NCI-H2107 (cell line): ENCODE results near the gene INSYN1.

Experiments
- DNase-seq: peaks from one replicate; lab custom pipeline; 2025; lab: John Stamatoyannopoulos, UW

Gene INSYN1

GRCh38 chr15:73777741-73778140 lies 24.6 kb upstream of the INSYN1 start:
- DNase-seq = no peak

- DNase-seq = no peak
Observed at GRCh38 chr15:73773428-73773827, 20.3 kb upstream of the INSYN1 start.

GRCh38 chr15:73771385-73772045 lies 18.4 kb upstream of the INSYN1 start:
- DNase-seq = no peak

GRCh38 chr15:73770050-73770449 lies 16.9 kb upstream of the INSYN1 start:
- no peak for DNase-seq

- no peak for DNase-seq
Observed at GRCh38 chr15:73767806-73768501, 14.8 kb upstream of the INSYN1 start.

- no peak for DNase-seq
Observed at GRCh38 chr15:73766598-73766997, 13.4 kb upstream of the INSYN1 start.

GRCh38 chr15:73765778-73766177 lies 12.6 kb upstream of the INSYN1 start:
- no peak for DNase-seq

GRCh38 chr15:73763931-73764330 lies 10.8 kb upstream of the INSYN1 start:
- DNase-seq = no peak

- no peak for DNase-seq
Observed at GRCh38 chr15:73760330-73761329, 7.5 kb upstream of the INSYN1 start.

GRCh38 chr15:73758461-73758860 lies 5.3 kb upstream of the INSYN1 start:
- no peak for DNase-seq

GRCh38 chr15:73757571-73757970 lies 4.4 kb upstream of the INSYN1 start:
- no peak for DNase-seq

- DNase-seq = no peak
Observed at GRCh38 chr15:73756947-73757513, 3.9 kb upstream of the INSYN1 start.

- DNase-seq = no peak
Observed at GRCh38 chr15:73756390-73756789, 3.2 kb upstream of the INSYN1 start.

- DNase-seq = no peak
Observed at GRCh38 chr15:73755946-73756345, 2.8 kb upstream of the INSYN1 start.

- DNase-seq = no peak
Observed at GRCh38 chr15:73755481-73755880, 2.3 kb upstream of the INSYN1 start.

GRCh38 chr15:73754461-73754860 lies 1.3 kb upstream of the INSYN1 start:
- DNase-seq = no peak

- DNase-seq = no peak
Observed at GRCh38 chr15:73752806-73753193, 351 bp downstream of the INSYN1 start.

- DNase-seq = no peak
Observed at GRCh38 chr15:73751899-73752805, 999 bp downstream of the INSYN1 start.

GRCh38 chr15:73751511-73751898 lies 1.6 kb downstream of the INSYN1 start:
- DNase-seq = no peak

- DNase-seq = no peak
Observed at GRCh38 chr15:73750951-73751350, 2.2 kb downstream of the INSYN1 start.

- DNase-seq = no peak
Observed at GRCh38 chr15:73750438-73750837, 2.7 kb downstream of the INSYN1 start.
